ENCODE measurements around the gene AZIN2.
"Not testable (repeated sequence)": the region's sequence is repeated elsewhere in the genome, so short reads cannot be mapped to it uniquely, and the experiment has no call there.

Gene AZIN2

GRCh38 chr1:33094971-33095604 is 14.1 kb downstream of the AZIN2 start:
- no peak for DNase-seq (ENCODE audit: low read depth, low spot score)

- DNase-seq (ENCODE audit: low read depth, low spot score): no peak
Observed at GRCh38 chr1:33096363-33097005, 15.5 kb downstream of the AZIN2 start.

DNA sequence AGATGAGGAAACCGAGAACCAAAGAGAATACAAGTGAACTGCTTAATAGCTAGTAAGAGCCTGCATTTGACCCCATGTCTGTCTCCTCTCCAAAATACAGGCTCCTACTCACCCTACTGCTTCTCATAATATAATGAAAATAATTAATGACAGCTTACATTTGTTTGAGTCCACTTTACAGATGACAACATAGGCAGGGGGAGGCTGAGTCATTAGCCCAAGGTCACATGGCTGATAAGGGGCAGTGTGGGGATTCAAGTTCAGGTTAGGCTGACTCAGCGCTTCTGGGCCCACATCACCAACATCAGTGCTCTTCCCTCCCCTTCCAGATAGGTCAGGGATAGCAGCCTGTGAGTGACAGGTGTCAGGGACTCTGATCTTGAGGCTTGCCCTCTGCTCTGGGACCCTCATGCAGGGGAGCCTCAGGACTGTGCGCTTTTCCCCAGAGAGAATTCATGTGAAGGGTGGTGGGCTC is 16.2 kb downstream of the AZIN2 start:
- DNase-seq (ENCODE audit: low read depth, low spot score): no peak

DNA sequence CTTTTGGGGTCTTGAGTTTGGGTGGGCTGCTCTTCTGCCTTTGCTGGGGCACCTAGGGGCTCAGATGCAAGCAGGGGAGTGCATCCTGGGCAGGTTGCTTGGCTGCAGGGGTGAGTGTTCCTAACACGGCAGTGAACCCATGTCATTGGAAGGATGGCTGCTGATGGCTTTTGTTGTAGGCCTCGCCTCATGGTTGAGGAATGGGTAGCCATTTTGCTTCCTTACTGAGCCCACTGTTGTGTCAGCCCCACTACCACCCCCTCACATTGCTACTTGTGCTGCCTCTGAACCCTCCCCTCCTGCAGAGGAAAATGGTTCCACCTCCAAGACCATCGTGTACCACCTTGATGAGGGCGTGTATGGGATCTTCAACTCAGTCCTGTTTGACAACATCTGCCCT is 16.8 kb downstream of the AZIN2 start:
- DNase-seq (ENCODE audit: low read depth, low spot score): no peak

- DNase-seq (ENCODE audit: low read depth, low spot score): no peak
Observed at GRCh38 chr1:33098371-33098770, 17.4 kb downstream of the AZIN2 start.

DNA sequence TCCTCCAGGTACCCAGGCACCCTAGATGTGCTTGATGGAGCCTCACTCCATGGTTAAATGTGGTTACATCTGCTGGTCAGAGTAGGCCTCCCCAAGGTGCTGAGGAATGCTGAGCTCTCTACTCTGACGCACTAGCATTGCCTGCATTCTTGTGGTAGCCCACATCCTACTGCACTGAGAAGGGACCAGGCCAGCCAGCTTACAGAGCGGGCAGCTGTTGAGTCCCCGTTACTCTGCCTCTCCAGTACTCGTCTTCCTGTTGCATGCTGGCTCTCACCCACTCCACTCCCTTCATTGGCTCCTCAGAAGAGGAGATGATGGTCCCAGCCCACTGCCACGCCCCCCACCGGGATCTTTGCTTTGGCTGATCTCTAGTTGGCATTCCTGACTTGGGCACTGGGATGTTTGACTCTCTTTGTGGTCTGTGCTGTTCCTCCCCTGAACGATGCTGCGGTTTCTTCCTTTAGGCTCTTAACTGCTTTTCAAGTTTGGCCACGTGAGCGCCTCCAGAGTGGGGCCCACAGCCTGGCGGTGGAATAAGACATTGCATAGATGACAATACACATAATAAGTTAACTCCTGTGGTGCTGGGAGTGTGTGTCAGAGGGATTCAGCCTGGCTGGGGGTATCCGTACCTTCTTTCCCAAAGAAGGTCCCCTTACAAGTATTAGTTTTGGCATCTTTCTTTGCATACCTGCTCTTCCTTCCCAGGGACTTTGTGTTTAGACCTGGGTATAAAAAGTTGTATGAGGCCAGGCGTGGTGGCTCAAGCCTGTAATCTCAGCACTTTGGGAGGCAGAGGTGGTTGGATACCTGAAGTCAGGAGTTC is 18.6 kb downstream of the AZIN2 start:
- DNase-seq (ENCODE audit: low read depth, low spot score): peak; percentile 31

DNA sequence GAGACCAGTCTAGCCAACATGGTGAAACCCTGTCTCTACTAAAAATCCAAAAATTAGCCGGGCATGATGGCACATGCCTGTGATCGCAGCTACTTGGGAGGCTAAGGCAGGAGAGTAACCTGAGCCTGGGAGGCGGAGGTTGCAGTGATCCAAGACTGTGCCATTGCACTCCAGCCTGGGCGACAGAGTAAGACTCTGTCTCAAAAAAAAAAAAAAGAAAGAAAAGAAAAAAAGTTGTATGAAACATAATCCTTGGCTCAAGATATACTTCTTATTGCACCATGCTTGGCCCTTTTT is 19.1 kb downstream of the AZIN2 start:
- DNase-seq (ENCODE audit: low read depth, low spot score): not testable (repeated sequence)

GRCh38 chr1:33110477-33110876 is 29.5 kb downstream of the AZIN2 start:
- DNase-seq (ENCODE audit: low read depth, low spot score): no peak

GRCh38 chr1:33111965-33112364 is 31.0 kb downstream of the AZIN2 start:
- DNase-seq (ENCODE audit: low read depth, low spot score): no peak

GRCh38 chr1:33117440-33118085 is 36.6 kb downstream of the AZIN2 start:
- no peak for DNase-seq (ENCODE audit: low read depth, low spot score)

DNA sequence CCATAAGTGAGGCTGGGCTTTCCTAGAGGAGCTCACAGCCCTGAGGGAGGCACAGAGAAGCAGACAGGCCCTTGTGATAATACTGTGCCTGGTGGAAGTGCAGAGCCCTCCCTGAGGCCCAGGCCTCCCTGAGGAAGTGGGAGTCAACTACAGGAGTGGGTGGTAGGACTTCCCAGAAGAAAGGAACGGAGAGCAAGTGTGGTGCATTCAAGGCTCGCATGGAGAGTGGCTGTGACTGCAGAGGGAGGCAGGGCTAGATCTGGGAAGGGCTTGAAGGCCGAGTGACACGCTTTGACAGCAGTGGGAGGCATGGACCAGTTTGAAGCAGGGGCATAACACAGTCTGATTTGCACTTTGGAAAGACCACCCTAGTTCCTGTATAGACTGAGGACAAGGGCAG is 37.3 kb downstream of the AZIN2 start:
- DNase-seq (ENCODE audit: low read depth, low spot score): no peak

GRCh38 chr1:33119050-33119449 is 38.1 kb downstream of the AZIN2 start:
- no peak for DNase-seq (ENCODE audit: low read depth, low spot score)

- DNase-seq (ENCODE audit: low read depth, low spot score): no peak
Observed at GRCh38 chr1:33119532-33120217, 38.7 kb downstream of the AZIN2 start.

- DNase-seq (ENCODE audit: low read depth, low spot score): no peak
Observed at GRCh38 chr1:33120436-33121231, 39.7 kb downstream of the AZIN2 start.

DNA sequence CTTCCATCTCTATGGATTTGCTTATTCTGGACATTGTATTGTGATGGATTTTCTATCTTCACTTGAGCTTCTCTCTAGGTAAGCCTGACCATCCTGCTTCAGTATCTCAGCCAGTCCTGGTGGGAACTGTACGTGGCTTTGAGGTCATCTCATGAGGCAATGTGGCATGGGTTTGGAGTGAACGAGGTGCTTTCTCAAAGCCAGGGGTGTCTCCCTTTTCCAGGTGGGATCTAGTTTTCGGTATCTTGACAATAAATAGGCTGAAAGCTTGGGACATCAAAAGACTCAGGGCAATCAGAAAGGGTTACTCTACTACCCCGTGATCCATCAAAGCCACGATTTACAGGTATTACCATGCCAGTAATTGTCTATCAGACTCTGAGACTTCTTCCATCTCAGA is 40.8 kb downstream of the AZIN2 start:
- DNase-seq (ENCODE audit: low read depth, low spot score): no peak

DNA sequence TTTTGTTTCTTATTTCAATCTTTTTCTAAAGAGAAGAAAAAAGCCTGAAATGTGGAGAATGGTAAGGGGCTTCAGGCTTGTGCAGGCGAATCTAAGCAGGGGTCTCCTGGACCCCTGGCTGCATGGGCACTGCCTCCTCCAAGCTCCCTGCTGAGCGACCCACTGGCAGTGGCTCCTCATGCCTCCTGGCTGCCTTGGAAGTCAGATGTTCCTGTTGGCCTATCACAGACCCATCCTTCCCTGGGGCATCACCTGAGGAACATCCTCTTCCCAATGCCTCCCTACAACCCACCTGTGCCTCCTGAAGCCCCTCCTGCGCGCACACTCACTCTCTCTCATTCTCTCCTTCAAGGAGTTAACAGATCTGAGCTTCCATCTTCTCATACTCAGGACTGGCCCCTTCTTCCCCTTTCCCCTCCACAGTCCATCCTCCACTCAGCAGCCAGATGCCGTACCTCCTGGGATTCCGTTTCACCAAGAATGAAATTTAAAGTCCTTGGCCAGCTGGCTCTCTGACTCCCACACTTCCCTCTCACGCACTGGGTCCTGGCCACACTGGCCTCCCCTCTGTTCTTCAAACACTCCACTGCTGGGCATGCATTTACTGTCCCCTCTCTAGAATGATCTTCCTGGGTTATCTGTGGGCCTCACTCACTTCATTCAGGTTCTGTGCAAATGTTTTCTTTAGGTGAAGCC is 41.7 kb downstream of the AZIN2 start:
- DNase-seq (ENCODE audit: low read depth, low spot score): no peak

DNA sequence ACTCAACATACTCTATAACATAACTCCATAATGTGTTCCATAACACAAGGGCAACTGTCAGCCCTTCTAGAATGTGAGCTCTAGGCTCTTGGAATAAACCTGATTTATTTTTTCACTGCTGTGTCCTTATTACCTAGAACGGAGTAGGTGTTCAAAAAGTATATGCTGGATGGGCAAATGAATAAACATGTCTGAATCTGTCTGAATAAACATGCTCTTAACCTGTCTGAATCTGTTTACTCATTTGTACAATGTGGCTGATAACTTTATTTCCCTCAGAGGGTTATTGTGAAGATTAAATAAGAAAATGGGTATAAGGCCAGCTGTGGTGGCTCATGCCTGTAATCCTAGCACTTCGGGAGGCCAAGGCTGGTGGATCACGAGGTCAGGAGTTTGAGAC is 42.3 kb downstream of the AZIN2 start:
- DNase-seq (ENCODE audit: low read depth, low spot score): no peak

DNA sequence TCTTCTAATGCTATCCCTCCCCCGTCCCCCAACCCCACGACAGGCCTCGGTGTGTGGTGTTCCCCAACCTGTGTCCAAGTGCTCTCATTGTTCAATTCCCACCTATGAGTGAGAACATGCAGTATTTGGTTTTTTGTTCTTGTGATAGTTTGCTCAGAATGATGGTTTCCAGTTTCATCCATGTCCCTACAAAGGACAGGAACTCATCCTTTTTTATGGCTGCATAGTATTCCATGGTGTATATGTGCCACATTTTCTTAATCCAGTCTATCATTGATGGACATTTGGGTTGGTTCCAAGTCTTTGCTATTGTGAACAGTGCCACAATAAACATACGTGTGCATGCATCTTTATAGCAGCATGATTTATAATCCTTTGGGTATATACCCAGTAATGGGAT is 43.7 kb downstream of the AZIN2 start:
- not testable (repeated sequence) for DNase-seq (ENCODE audit: low read depth, low spot score)

DNA sequence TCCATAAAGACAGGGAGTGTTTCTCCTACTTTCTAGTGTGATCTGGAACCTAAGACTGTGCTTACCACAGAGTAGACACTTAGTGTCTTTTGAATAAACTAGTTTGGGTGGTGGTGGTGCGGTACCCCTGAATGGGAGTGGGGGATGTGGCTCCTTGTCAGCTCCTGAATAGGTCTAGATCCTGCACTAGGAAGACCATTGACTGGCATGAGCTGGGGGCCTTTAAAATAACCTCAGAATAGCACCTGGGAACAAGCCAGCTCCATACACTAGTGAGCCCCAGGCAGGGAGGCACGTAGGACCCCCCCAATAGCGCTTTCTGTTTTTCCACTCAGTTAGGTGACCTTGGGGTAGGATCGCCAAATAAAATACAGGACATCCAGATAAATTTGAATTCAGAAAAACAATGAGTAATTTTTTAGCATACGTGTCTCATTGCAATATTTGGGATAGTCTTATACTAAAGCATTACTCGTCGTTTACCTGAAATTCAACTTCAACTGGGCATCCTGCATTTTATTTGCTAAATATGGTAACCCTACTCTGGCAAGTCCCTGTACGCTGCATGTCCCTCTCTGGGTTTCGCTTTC is 45.6 kb downstream of the AZIN2 start:
- no peak for DNase-seq (ENCODE audit: low read depth, low spot score)
